ENCODE results near the gene RRAGA.
"Not testable (repeated sequence)": the region's sequence is repeated elsewhere in the genome, so short reads cannot be mapped to it uniquely, and the experiment has no call there.

Gene RRAGA, protein sequence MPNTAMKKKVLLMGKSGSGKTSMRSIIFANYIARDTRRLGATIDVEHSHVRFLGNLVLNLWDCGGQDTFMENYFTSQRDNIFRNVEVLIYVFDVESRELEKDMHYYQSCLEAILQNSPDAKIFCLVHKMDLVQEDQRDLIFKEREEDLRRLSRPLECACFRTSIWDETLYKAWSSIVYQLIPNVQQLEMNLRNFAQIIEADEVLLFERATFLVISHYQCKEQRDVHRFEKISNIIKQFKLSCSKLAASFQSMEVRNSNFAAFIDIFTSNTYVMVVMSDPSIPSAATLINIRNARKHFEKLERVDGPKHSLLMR

DNA sequence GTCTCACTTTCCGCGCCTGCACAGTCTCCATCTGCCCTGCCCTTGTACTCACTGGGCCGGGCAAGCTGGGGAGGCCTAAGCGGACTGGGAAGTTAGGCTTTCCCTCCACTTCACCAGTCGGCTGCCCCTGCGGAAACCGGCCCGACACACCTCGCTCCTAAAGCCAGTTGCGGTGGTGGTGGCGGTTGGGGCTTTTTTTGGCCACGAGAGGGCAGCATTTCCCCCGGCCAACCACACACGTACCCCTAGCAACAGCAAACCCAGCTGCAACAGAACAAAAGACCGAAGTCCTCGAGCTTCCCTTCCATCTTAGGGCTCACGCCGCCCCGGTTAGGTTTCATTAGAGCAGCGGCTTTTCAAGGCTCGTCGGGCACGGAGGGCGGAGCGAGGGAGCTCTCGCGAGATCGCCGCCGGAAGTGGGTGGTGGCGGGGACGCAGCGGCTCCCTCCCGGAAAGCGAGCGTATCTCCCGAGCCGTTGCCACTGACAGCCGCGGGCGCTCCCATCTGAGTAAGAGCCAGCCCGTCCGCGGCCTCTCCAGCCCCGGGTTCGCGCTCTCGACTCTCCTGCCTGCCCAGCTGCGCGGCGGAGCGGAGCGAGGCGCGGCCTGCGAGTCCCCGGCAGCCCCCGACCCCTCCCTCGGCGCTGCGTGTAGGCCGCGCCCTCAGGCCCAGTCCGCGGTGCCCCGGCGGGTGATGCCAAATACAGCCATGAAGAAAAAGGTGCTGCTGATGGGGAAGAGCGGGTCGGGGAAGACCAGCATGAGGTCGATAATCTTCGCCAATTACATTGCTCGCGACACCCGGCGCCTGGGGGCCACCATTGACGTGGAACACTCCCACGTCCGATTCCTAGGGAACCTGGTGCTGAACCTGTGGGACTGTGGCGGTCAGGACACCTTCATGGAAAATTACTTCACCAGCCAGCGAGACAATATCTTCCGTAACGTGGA, at the start of gene RRAGA:
Gene RRAGA (plus strand): TSS at position 462 of the 951 bp plus-strand sequence. CDS start 233 bp downstream, at position 695.
- peak; percentile 93 for DNase-seq

DNA sequence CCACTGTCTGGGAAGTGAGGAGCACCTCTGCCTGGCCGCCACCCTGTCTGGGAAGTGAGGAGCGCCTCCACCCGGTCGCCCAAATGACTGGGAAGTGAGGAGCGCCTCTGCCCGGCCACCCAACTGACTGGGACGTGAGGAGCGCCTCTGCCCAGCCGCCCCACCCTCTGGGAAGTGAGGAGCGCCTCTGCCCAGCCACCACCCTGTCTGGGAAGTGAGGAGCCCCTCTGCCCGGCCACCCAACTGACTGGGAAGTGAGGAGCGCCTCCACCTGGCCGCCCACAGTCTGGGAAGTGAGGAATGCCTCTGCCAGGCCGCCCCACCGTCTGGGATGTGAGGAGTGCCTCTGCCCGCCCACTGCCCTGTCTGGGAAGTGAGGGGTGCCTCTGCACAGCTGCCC, 49.1 kb upstream of the RRAGA start:
- no peak for DNase-seq

DNA sequence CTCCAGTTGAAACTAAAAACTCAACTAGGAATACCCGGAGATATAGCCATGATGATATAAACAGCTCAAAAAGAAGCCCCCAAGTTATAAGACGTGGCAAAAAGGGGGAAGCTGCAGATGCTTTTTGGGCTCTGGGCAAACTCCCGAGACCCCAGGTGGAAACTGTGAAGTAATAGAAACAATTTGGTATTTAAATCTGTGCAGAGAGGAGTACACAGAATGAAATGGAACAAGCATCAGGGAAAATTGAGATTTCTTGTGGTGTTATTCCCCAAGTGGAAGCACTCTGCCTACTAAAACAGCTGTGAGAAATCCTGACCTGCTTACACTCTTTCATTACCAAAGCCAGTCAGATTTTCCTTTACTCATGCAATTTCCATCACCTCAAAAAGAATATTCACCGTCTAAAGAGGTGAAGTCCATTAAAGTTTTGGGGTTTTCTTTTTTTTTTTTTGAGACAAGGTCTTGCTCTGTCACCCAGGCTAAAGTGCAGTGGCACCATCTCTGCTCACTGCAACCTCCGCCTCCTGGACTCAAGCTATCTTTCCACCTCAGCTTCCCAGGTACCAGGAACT, 39.7 kb upstream of the RRAGA start:
- DNase-seq, result no peak

DNA sequence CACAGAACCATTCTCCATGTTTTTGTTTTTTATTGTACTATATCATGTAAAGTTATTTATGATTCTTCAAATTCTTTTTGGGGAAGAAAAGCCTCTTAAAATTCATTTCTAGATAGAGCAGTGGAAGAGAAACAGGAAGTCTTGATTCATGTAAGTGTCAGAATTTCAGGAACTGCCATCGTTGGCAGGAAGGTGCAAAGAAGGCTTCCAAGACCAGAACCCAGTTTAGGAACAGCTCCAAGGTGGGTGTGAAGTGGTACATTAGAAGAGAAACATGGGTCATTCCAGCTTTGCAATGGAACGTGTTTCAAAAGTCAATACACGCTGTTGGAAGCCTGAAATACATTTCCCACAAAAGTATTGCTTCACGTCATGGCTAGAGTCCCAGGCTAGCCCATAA, 31.0 kb upstream of the RRAGA start:
- DNase-seq, result no peak

DNA sequence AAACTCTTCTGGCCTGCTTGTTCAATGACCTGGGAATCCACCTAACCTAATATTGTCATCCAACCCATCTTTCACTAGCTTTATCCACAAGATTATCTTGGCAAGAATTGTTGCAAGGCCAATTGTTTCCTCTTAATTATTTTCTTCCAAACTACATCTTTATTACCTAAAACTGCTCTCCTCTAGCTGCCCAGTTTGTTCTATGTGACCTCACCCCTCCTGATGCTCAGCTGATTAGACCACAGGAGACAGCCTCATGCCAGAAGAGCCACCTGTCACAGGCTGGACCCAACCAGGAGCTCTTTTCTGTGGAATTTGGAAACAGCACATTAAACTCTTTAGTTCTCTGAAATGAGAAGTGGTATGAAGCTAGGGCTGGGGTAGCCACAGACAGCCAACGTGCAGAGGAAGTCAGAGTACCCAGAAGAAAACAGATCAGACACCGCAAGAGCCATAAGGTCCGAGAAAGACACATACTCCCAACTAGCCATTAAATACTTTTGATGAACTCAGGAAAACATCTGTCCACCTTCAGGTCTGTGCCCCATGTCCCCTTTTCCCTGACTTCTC, 28.3 kb upstream of the RRAGA start:
- no peak for DNase-seq

DNA sequence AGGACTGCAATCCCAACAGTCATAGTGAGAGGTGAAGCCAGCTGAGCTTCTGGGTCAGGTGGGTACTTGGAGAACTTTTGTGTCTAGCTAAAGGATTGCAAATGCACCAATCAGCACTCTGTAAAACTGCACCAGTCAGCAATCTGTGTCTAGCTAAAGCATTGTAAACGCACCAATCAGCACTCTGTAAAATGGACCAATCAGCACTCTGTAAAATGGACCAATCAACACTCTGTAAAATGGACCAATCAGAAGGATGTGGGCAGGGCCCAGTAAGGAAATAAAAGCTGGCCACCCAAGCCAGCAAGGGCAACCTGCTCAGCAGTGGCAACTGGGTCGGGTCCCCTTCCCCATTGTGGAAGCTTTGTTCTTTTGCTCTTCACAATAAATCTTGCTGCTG, 27.6 kb upstream of the RRAGA start:
- DNase-seq, result not testable (repeated sequence)

DNA sequence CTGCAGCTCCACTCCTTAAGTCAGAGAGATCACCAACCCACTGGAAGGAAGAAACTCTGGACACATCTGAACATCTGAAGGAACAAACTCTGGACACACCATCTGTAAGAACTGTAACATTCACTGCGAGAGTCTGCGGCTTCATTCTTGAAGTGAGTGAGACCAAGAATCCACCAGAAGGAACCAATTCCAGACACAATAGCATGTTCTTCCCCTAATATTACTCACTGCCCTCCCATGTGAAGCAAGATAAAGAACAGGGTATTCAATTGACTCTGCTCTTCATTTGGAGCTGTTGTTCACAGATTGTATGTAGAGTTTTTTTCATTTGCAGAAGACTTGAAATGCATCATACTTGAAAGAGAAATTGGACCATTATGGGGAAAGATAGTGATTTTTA, 27.0 kb upstream of the RRAGA start:
- no peak for DNase-seq

DNA sequence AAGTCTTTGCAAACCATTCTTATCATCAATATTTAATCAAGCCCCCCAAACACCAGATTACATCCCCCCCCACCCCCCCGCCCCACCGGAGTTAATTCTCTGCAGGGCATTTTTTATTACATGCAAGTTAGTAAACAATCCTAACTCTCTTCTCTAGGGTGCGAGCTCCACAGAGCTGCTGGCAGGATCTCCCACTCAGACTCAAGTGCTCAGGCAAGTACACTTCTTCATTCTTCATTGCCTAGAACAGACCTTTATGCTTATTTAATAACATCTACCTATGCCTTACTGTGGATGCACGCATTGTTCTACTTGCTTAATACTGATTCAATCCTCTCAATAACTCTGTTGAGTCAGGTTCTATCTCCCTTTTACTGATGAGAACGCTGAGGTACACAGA, 26.1 kb upstream of the RRAGA start:
- no peak for DNase-seq

DNA sequence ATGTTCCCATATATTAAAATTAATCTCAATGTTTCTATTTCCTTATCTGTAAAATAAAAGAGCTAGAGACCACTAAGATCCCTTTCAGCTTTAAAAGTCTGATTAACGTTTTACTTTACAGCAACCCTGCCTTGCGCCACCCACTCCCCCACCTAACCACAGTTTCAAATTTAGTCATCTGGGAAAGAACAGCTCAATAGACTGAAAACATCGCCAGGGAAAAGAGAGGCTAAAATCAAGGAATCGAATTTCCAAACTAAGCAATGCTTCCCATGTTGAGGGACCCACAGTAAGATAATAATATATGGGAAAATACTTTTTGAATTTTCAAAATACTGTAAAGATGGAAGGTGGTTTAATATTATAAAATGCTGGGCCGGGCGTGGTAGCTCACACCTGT, 22.9 kb upstream of the RRAGA start:
- no peak for DNase-seq

DNA sequence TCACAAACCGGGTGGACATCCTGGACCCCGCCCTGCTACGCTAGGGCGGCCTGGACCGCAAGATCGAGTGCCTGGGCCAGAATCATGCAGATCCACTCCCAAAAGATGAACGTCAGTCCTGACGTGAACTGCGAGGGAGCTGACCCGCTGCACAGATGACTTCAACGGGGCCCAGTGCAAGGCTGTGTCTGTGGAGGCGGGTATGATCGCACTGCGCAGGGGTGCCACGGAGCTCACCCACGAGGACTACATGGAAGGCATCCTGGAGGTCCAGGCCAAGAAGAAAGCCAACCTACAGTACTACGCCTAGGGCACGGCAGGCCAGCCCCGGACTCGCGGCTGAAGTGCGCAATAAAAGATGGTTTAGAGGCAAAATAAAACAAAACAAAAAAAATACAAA, 21.4 kb upstream of the RRAGA start:
- DNase-seq, result no peak

DNA sequence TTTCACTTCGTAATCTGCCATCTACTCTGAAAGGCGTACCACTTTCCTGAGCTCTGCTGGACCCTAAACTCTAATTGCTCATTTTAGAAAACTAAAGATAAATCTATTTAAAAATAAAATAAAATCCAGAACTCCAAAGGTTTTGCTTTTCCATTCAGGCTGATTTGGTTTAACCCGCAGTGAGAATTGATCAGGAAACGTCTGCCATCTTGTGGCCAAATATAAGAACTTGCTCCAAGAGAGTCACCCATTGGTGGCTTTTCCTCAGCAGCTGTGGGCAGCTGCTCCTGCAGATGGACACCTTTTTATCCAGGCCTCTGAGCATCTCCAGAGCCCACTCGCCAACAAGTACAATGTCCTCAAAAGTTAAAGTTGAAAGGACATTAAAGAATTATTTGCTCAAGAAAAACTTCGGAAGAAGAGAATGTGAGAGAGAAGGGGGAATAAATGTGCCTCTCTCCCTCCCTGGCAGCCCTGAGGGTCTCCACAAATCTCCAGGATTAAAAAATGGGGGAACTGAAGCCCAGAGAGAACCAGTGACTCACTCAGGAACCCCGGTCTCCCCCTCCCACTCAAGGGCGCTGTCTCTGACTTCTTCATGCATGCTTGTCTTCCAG, 20.3 kb upstream of the RRAGA start:
- no peak for DNase-seq

DNA sequence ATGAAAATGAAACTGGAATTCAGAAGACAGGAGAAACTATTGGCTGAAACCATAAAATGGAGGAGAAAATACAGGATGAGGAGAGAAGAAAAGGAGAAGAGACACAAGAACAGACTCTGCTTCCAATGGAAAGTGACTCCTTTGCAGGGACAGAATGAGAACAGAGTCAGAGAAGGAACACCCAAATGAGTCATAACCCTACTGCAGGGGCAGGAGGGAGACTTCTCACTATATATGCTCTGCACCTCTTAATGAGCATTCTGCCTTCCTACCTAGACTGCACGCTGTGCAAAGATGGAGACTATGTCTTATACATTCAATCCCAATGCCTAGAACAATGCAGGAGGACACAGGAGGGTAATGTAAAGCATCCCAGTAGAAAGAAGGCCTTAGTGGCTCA, 18.3 kb upstream of the RRAGA start:
- DNase-seq, result no peak

DNA sequence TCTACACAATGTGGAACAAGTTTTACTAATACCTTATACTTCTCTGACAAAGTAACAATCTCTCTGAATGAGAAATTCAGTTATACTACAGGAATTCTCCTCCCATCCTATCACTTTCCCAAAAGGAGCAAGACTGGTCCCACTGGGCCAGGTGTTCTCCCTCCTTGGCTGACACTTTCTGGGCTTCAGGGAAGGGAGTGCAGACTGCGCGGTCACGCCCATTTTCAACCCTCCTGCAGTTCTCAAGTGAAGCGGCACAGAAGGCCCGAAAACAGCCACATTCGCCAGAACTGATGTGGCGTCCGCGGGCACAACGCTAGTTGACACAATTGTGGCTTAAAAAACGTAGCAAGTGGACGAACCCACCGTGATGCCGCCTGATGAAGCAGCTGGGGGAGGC, 16.8 kb upstream of the RRAGA start:
- no peak for DNase-seq

DNA sequence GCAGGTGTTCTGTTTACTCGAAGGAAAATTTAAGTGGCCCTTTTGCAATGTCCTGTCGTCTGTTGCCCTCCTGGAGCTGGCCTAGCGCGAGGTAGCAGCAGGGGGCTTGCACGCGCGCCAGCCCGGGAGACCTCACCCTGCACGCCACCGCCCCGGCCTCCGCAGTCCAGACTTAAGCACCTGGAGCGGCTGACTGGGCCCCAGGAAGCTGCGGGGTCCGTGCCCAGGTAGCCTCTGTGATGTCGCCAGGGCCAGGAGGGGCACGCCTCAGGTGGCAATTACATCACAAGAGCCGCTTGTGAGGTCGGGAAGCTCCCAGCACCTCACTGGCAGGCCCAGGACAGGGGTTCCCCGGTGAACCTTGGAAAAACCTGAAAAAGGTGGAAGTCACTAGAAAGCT, 16.2 kb upstream of the RRAGA start, which contains the start of gene SAXO1:
Gene SAXO1 (minus strand): TSS at position 195 of the 400 bp plus-strand sequence. CDS start 301 bp downstream, outside the sequence.
- no peak for DNase-seq

DNA sequence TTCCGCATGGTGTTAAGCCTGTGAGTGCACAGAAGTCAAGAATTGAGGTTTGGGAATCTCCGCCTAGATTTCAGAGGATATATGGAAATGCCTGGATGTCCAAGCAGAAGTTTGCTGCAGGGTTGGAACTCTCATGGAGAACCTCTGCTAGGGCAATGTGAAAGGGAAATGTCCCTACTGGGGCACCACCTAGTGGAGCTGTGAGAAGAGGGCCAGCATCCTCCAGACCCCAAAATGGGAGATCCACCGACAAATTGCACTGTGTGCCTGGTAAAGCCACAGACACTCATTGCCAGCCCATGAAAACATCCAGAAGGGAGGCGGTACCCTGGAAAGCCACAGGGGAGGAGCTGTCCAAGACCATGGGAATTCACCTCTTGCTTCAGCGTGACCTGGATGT, 12.6 kb upstream of the RRAGA start:
- no peak for DNase-seq

DNA sequence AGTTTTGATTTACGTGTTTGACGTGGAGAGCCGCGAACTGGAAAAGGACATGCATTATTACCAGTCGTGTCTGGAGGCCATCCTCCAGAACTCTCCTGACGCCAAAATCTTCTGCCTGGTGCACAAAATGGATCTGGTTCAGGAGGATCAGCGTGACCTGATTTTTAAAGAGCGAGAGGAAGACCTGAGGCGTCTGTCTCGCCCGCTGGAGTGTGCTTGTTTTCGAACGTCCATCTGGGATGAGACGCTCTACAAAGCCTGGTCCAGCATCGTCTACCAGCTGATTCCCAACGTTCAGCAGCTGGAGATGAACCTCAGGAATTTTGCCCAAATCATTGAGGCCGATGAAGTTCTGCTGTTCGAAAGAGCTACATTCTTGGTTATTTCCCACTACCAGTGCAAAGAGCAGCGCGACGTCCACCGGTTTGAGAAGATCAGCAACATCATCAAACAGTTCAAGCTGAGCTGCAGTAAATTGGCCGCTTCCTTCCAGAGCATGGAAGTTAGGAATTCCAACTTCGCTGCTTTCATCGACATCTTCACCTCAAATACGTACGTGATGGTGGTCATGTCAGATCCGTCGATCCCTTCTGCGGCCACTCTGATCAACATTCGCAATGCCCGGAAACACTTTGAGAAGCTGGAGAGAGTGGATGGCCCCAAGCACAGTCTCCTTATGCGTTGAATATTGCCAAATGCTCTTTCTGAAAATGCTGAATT, 850 bp downstream of the RRAGA start:
- no peak for DNase-seq

DNA sequence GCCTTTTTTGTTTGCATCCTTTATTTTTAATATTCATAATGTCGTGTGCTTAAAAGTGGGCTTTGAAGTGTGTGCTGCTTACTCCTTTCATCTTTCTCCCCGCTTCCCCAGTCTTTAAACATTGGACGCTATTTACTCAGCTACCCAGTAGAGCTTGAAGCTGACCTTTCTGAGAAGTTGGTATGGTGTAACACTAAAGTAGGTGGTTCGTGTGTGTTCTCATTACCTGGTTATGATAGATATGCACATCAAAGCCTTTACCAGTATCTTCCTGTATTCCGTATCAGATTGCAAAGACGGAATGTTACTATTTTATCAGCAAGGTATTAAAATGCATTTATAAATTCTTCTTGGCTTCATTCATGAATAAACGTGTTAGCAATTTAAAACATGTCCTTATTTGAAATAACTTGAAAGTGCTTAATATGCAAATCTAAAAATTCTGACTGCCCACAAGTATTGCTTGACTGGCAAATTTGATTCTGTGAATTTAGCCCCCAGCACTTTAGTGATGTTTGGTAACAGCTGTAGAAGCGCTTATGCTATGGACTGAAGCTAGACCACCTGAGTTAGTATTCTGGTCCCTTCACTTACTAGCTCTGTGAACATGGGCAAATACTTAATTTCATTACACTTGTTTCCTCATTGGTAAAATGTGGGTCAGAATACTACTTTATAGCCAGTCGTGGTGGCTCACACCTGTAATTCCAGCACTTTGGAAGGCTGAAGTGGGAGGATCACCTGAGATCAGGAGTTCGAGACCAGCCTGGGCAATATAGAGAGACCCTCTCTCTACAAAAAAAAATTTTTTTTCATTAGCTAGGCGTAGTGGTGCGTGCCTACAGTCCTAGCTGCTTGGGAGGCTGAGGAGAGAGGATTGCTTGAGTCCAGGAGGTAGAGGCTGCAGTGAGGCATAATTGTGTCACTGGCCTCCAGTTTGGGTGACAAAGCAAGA, 1.7 kb downstream of the RRAGA start:
- DNase-seq, result no peak

DNA sequence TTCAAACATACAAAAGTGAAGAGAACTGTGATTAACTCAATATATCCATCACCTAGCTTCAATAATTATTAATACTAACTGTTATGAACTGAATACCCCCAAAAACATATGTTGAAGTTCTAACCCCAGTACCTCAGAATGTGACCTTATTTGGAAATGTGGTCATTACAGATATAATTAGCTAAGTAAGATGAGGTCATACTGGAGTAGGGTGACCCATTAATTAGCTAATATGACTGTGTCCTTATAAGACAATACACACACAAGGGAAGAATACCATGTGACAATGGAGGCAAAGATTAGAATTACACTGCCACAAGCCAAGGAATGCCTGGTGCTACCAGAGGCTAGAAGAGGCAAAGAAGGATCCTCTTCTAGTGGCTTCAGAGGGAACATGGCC, 7.8 kb downstream of the RRAGA start:
- no peak for DNase-seq

DNA sequence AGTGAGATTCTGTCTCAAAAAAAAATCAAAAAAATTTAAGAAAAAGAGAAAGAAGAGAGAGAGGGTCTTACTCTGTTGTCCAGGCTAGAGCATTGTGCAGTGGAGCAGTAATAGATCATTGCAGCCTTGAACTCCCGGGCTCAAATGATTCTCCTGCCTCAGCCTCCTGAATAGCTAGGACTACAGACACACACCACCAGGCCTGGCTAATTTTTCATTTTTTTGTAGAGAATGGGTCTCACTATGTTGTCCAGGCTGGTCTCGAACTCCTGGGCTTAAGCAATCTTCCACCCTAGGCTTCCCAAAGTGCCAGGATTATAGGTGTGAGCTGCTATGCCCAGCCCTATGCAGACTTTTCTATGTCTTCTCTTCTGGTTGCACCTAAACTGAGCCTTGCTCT, 25.0 kb downstream of the RRAGA start:
- no peak for DNase-seq

DNA sequence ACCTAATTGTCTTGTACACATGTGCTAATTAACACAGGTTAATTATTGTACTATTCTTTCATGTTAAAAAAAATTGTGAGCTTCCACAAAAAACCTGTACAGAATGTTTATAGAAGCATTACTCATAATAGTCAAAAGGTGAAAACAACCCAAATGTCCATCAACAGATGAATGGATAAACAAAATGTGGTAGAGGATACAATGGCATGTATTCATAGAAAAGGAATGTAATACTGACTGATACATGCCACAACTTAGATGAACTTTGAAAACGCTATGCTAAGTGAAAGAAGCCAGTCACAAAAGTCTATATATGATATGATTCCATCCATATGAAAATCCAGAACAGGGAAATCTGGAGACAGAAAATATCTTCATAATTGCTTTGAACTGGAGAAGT, 25.6 kb downstream of the RRAGA start:
- DNase-seq, result no peak

DNA sequence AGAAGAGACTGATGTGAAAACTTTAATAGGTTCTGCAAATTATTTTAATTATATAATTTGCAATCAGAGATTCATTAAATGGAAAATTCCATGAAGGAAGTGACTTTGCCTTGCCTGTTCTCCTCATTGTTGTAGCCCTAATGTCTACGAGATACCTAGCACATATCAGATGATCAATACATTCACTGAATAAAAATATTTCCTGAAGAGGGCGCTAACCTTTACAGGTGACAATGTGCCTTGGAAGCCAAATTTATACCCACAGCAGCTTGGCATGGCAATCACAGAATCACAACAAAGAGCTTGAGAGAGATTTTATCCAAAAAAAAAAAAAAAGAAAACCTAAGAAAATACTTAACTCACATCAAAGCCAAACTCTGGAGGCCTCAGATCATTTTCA, 36.1 kb downstream of the RRAGA start:
- DNase-seq, result no peak

Measured in activated naive CD4-positive, alpha-beta T cell treated with anti-CD3 and anti-CD28 coated beads, Interleukin-2, amount 50 U/mL, for 16 hours (primary cell).